ENCODE data around the gene UNKL.

DNA sequence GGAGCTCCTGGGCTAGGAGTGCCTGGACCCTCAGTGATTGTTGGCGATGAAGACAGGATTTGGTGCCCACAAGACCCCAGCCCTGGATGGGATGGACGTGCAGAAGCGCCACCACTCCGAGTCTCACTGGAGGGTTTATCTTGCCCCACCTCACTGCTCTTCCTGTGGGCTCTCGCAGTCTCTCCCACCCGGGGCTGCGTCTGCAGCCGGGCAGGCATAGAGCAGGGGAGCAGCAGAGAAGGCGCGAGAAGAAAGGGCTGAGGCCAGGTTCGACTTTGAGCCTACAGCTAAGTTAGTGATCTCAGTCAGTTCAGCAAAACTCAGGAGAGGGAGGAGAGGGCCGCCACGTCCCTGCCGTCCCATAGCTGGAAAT, 98.5 kb downstream of the UNKL start:
- TF ChIP-seq, protein P1, sequence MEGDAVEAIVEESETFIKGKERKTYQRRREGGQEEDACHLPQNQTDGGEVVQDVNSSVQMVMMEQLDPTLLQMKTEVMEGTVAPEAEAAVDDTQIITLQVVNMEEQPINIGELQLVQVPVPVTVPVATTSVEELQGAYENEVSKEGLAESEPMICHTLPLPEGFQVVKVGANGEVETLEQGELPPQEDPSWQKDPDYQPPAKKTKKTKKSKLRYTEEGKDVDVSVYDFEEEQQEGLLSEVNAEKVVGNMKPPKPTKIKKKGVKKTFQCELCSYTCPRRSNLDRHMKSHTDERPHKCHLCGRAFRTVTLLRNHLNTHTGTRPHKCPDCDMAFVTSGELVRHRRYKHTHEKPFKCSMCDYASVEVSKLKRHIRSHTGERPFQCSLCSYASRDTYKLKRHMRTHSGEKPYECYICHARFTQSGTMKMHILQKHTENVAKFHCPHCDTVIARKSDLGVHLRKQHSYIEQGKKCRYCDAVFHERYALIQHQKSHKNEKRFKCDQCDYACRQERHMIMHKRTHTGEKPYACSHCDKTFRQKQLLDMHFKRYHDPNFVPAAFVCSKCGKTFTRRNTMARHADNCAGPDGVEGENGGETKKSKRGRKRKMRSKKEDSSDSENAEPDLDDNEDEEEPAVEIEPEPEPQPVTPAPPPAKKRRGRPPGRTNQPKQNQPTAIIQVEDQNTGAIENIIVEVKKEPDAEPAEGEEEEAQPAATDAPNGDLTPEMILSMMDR (IDR thresholded peaks at IDR 0.05) = no peak
- no peak for TF ChIP-seq ZFX (IDR thresholded peaks at IDR 0.05; ENCODE audit: borderline replicate concordance)

Measured in 22Rv1 (cell line).